GM19328 (cell line): ENCODE results near the gene IFNK.
"Not testable (repeated sequence)": the region's sequence is repeated elsewhere in the genome, so short reads cannot be mapped to it uniquely, and the experiment has no call there.

Experiments
- ATAC-seq: cut with Tn5 transposase; IDR thresholded peaks from one replicate; pipeline ENCODE4 v1.9.1; 2021; ENCODE audit warnings: mild to moderate bottlenecking, moderate library complexity; ENCODE audit not compliant: unreplicated experiment

IFNK gene

GRCh38 chr9:27524236-27524635 lies at the start of gene IFNK:
TSS of gene IFNK (plus strand) at chr9:27524290. CDS start at chr9:27524337, 47 bp downstream.
- no peak for ATAC-seq

- no peak for ATAC-seq
These were observed 49.8 kb upstream of the IFNK start for GRCh38 chr9:27474305-27474704.

- no peak for ATAC-seq
These were observed 49.0 kb upstream of the IFNK start for GRCh38 chr9:27475057-27475595.

GRCh38 chr9:27476870-27477515 lies 47.1 kb upstream of the IFNK start:
- no peak for ATAC-seq

- ATAC-seq: no peak
These were observed 45.8 kb upstream of the IFNK start for GRCh38 chr9:27478322-27478721.

- no peak for ATAC-seq
These were observed 41.4 kb upstream of the IFNK start for GRCh38 chr9:27482709-27483108.

- ATAC-seq: no peak
These were observed 40.5 kb upstream of the IFNK start for GRCh38 chr9:27483576-27483975.

GRCh38 chr9:27485158-27485557 lies 38.9 kb upstream of the IFNK start:
- ATAC-seq: peak; percentile 72

GRCh38 chr9:27487128-27487640 lies 36.9 kb upstream of the IFNK start:
- ATAC-seq: no peak

GRCh38 chr9:27487927-27488326 lies 36.2 kb upstream of the IFNK start:
- no peak for ATAC-seq

GRCh38 chr9:27489087-27489876 lies 34.8 kb upstream of the IFNK start:
- ATAC-seq: peak; percentile 64

- ATAC-seq: no peak
These were observed 32.9 kb upstream of the IFNK start for GRCh38 chr9:27491154-27491553.

GRCh38 chr9:27495480-27496134 lies 28.5 kb upstream of the IFNK start:
- ATAC-seq: no peak

GRCh38 chr9:27496135-27496504 lies 28.0 kb upstream of the IFNK start:
- ATAC-seq: no peak

GRCh38 chr9:27497883-27498417 lies 26.1 kb upstream of the IFNK start:
- no peak for ATAC-seq

- ATAC-seq: no peak
These were observed 24.6 kb upstream of the IFNK start for GRCh38 chr9:27499451-27499850.

- ATAC-seq: not testable (repeated sequence)
These were observed 23.2 kb upstream of the IFNK start for GRCh38 chr9:27500902-27501301.

GRCh38 chr9:27503623-27504022 lies 20.5 kb upstream of the IFNK start:
- ATAC-seq: no peak

- ATAC-seq: no peak
These were observed 19.8 kb upstream of the IFNK start for GRCh38 chr9:27504259-27504658.

GRCh38 chr9:27505744-27506161 lies 18.3 kb upstream of the IFNK start:
- ATAC-seq: no peak

- no peak for ATAC-seq
These were observed 17.1 kb upstream of the IFNK start for GRCh38 chr9:27506981-27507380.
